Endothelial cell of umbilical vein (primary cell): ENCODE measurements around the gene BAAT. TPM values are rescaled to one million over a fixed set of nuclear protein-coding genes. Genes with fewer than 3 reads are reported as not detected.

Experiments used
- BruUV-seq: library from RNA; stranded (reverse); fragments of 400-500 nt; replicated peaks from 2 replicates; lab custom pipeline; 2021; lab: Mats Ljungman, UMichigan
- CTCF ChIA-PET: fragments of 300-600, 350-600 bp; sonication (Branson Sonifier 250); formaldehyde crosslinking; loops from one replicate; lab custom pipeline; 2021; ENCODE audit warnings: antibody characterized with exemption, inconsistent platforms; lab: Charles Lee
- POLR2A ChIA-PET: fragments of 300-600, 350-600 bp; sonication (Branson Sonifier 250); formaldehyde crosslinking; loops from one replicate; lab custom pipeline; 2021; ENCODE audit warnings: antibody characterized with exemption, inconsistent platforms; lab: Charles Lee
- DNase-seq: peaks from one replicate; pipeline ENCODE4 v3.0.0-alpha.2; 2011; ENCODE audit warnings: low read depth, low spot score
- FAIRE-seq: peaks from 2 replicates; lab custom pipeline; 2011; peaks lifted over from hg19 to GRCh38; lab: Jason Lieb, UNC
- H2AFZ ChIP-seq: 2 replicates; pipeline ENCODE4 v1.6.0; 2012; ENCODE audit warnings: low read depth, low read length, control low read depth, inconsistent platforms
- H3K27ac ChIP-seq: 2 replicates; pipeline ENCODE4 v1.5.1; 2011; ENCODE audit warnings: low read depth, mild to moderate bottlenecking, control low read depth, low read length, moderate library complexity; ENCODE audit not compliant: insufficient read depth
- H3K27me3 ChIP-seq, 2 experiments: 2 replicates each; pipeline versions ENCODE4 v1.6.0 to v1.6.1; 2011; ENCODE audit warnings: low read length in 2 of 2, mixed read lengths in 1 of 2; ENCODE audit not compliant: control insufficient read depth in 2 of 2, insufficient read depth in 2 of 2
- H3K36me3 ChIP-seq, 2 experiments: 2 replicates in 1 of 2; 3 replicates in 1 of 2; pipeline ENCODE4 v1.5.1; 2011; ENCODE audit warnings: low read length in 2 of 2, mild to moderate bottlenecking in 1 of 2, moderate library complexity in 1 of 2; ENCODE audit not compliant: control insufficient read depth in 2 of 2, insufficient read depth in 2 of 2; ENCODE audit errors: extremely low read depth in 1 of 2
- H3K4me1 ChIP-seq: 3 replicates; pipeline ENCODE4 v1.5.1; 2011; ENCODE audit warnings: mild to moderate bottlenecking, low read length; ENCODE audit not compliant: control insufficient read depth, insufficient read depth; ENCODE audit errors: extremely low read depth
- H3K4me2 ChIP-seq: 2 replicates; pipeline ENCODE4 v1.6.1; 2011; ENCODE audit warnings: low read length, control low read depth, mixed read lengths; ENCODE audit not compliant: insufficient read depth
- H3K4me3 ChIP-seq, 3 experiments: fragments of 200-600 bp in 1 of 3; sonication (generic), shearing (Covaris generic) in 1 of 3; replicated peaks in 1 of 3; 2 replicates each; pipeline ENCODE4 v1.5.1; 2011 to 2016; ENCODE audit warnings: control low read depth in 3 of 3, low read length in 3 of 3, mild to moderate bottlenecking in 2 of 3, inconsistent platforms in 1 of 3, low read depth in 1 of 3, moderate library complexity in 1 of 3; ENCODE audit not compliant: insufficient read depth in 1 of 3
- H3K79me2 ChIP-seq: 2 replicates; pipeline ENCODE4 v1.6.0; 2012; ENCODE audit warnings: low read length, inconsistent platforms; ENCODE audit not compliant: control insufficient read depth, insufficient read depth
- H3K9ac ChIP-seq: replicated peaks from 2 replicates; pipeline ENCODE3; 2011; ENCODE audit warnings: low read length, control low read depth; ENCODE audit not compliant: insufficient read depth; ENCODE audit errors: extremely low read depth
- H3K9me1 ChIP-seq: replicated peaks from 3 replicates; pipeline ENCODE4 v1.6.0; 2011; ENCODE audit warnings: mild to moderate bottlenecking, low read length; ENCODE audit not compliant: control insufficient read depth, insufficient read depth; ENCODE audit errors: extremely low read depth
- H3K9me3 ChIP-seq: replicated peaks from 2 replicates; pipeline ENCODE4 v1.5.1; 2012; ENCODE audit warnings: low read length, inconsistent platforms; ENCODE audit not compliant: control insufficient read depth, insufficient read depth
- H4K20me1 ChIP-seq: replicated peaks from 2 replicates; pipeline ENCODE3; 2011; ENCODE audit warnings: mild to moderate bottlenecking, low read length; ENCODE audit not compliant: control insufficient read depth, insufficient read depth; ENCODE audit errors: extremely low read depth
- EZH2 ChIP-seq: IDR thresholded peaks from 2 replicates; pipeline ENCODE4 v1.6.1; 2012; ENCODE audit warnings: borderline replicate concordance, low read depth, mild to moderate bottlenecking, moderate library complexity, low read length, inconsistent platforms; ENCODE audit not compliant: severe bottlenecking
- FOS ChIP-seq: IDR thresholded peaks from 2 replicates; pipeline ENCODE4 v1.6.1; 2011; ENCODE audit warnings: mild to moderate bottlenecking, low read length, moderate library complexity, borderline replicate concordance; ENCODE audit not compliant: insufficient read depth
- GATA2 ChIP-seq: IDR thresholded peaks from 2 replicates; pipeline ENCODE4 v1.7.0; 2011; ENCODE audit warnings: low read depth, mild to moderate bottlenecking, moderate library complexity, mixed read lengths, low read length; ENCODE audit not compliant: insufficient read length, insufficient read depth
- JUN ChIP-seq: IDR thresholded peaks from 2 replicates; pipeline ENCODE4 v1.6.1; 2011; ENCODE audit warnings: borderline replicate concordance, low read depth; ENCODE audit not compliant: insufficient read length, insufficient read depth
- MYC ChIP-seq: IDR thresholded peaks from one replicate; pipeline ENCODE4 v1.6.1; 2011; ENCODE audit warnings: mild to moderate bottlenecking, low read depth, low read length
- POLR2A ChIP-seq: IDR thresholded peaks from 2 replicates; pipeline ENCODE4 v1.6.1; 2012; ENCODE audit warnings: low read depth, mild to moderate bottlenecking, control low read depth, low read length
- POLR2AphosphoS5 ChIP-seq: IDR thresholded peaks from 2 replicates; pipeline ENCODE4 v1.6.1; 2012; ENCODE audit warnings: low read depth, mild to moderate bottlenecking, control low read depth, low read length, moderate library complexity; ENCODE audit not compliant: insufficient read depth
- dilution Hi-C: fragments of 300-500 bp; cut with MboI; formaldehyde crosslinking; loops from one replicate; pipeline ENCODE4 v1.15.0; 2019; ENCODE audit warnings: low sequenced_read_pairs; ENCODE audit not compliant: extremely low pct_ligation_motif_present
- intact Hi-C: fragments of 100-400 bp; cut with micrococcal nuclease; formaldehyde crosslinking; loops from one replicate; pipeline ENCODE4 v1.10.0; 2022
- polyA plus RNA-seq, 4 experiments: library from polyadenylated mRNA; depleted of rRNA in 3 of 4; stranded (reverse) in 3 of 4; unstranded in 1 of 4; fragments of >200 nt; gene quantifications; 2 replicates each; pipeline versions ENCODE4 v1.2.1 to v1.2.3, GENCODE V29; 2011 to 2012; ENCODE audit warnings: missing spikeins in 1 of 4
- total RNA-seq: library from RNA; stranded (reverse); gene quantifications from 2 replicates; pipeline ENCODE4 v1.2.3, GENCODE V29; 2021
- TF ChIP-seq, protein P1 (sequence below): IDR thresholded peaks from 2 replicates; pipeline ENCODE4 v1.6.1; 2011; ENCODE audit not compliant: insufficient read depth, insufficient read length
- TF ChIP-seq, protein P2 (sequence below), 2 donors: IDR thresholded peaks; 1 replicate in 1 of 2; 2 replicates in 1 of 2; pipeline ENCODE4 v1.5.1; 2011; ENCODE audit warnings: low read length in 2 of 2, mild to moderate bottlenecking in 2 of 2, moderate library complexity in 2 of 2, control low read depth in 1 of 2, inconsistent platforms in 1 of 2, low read depth in 1 of 2; ENCODE audit not compliant: insufficient read depth in 1 of 2; ENCODE audit errors: extremely low read depth in 1 of 2

BAAT gene
- total and polyA plus RNA-seq, 2 donors (not counting 3 experiments of a cell fraction or from before 2014, with no cell fraction given): 0.01 TPM; not detected in 1

DNA sequence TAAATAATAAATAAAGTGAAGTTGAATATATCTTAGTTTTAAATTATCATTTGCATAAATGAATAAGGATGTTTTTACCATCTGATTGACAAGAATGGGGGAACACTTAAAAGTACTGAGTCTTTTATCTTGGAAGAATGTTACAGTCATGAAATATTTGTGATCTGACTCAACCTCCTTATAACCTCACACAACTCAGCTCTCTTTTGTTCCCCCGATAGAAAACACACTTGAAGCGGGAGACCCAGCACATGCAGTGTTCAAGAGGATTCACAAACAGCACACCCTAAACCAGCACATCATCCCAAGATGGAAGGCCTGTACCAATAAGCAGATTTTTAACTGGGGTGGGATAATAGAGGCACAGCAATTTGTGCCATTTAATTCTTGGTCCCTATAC lies 15.5 kb downstream of the BAAT start:
- dilution Hi-C loops (no loop called here), intact Hi-C loops (no loop called here)
- peaks cover 0 to 2% of the 10 kb centered on the region in 2 experiments for H3K27me3 ChIP-seq
- no peaks in the 10 kb centered on the region for H4K20me1 ChIP-seq
- no peaks in the 10 kb centered on the region for H3K9me3 ChIP-seq
- no peak for TF ChIP-seq POLR2AphosphoS5
- TF ChIP-seq EZH2: no peak
- no peak for TF ChIP-seq GATA2
- TF ChIP-seq, protein P1, sequence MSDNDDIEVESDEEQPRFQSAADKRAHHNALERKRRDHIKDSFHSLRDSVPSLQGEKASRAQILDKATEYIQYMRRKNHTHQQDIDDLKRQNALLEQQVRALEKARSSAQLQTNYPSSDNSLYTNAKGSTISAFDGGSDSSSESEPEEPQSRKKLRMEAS: no peak
- no peak for TF ChIP-seq FOS
- TF ChIP-seq POLR2A: no peak
- no peak for TF ChIP-seq JUN
- TF ChIP-seq, protein P2, sequence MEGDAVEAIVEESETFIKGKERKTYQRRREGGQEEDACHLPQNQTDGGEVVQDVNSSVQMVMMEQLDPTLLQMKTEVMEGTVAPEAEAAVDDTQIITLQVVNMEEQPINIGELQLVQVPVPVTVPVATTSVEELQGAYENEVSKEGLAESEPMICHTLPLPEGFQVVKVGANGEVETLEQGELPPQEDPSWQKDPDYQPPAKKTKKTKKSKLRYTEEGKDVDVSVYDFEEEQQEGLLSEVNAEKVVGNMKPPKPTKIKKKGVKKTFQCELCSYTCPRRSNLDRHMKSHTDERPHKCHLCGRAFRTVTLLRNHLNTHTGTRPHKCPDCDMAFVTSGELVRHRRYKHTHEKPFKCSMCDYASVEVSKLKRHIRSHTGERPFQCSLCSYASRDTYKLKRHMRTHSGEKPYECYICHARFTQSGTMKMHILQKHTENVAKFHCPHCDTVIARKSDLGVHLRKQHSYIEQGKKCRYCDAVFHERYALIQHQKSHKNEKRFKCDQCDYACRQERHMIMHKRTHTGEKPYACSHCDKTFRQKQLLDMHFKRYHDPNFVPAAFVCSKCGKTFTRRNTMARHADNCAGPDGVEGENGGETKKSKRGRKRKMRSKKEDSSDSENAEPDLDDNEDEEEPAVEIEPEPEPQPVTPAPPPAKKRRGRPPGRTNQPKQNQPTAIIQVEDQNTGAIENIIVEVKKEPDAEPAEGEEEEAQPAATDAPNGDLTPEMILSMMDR (IDR thresholded peaks at IDR 0.05; ENCODE audit: extremely low read depth in 1 of 2, insufficient read depth in 1 of 2, low read depth in 1 of 2, low read length in 2 of 2): no peak
- TF ChIP-seq MYC: no peak
- no peaks in the 10 kb centered on the region for H3K79me2 ChIP-seq
- no peak overlapping the region for H3K27ac ChIP-seq
- no peak overlapping the region for H2AFZ ChIP-seq
- no peaks in the 10 kb centered on the region for H3K4me1 ChIP-seq
- CTCF ChIA-PET: no interaction called here
- POLR2A ChIA-PET: no interaction called here
- H3K9me1 ChIP-seq: no peaks in the 10 kb centered on the region
- BruUV-seq: no TSS peak
- H3K4me3 ChIP-seq: no peak overlapping the region
- no peaks in the 10 kb centered on the region for H3K36me3 ChIP-seq
- FAIRE-seq (no peak), DNase-seq (no peak)
- no peak overlapping the region for H3K4me2 ChIP-seq
- H3K9ac ChIP-seq: no peak overlapping the region
